H1 (cell line): ENCODE measurements around the gene ASPG. TPM values are rescaled to one million over a fixed set of nuclear protein-coding genes. Genes with fewer than 3 reads are reported as not detected.

Experiments
- CTCF ChIA-PET: fragments of 300-600 bp; sonication (Branson Sonifier 250); formaldehyde crosslinking; loops from one replicate; lab custom pipeline; 2021; ENCODE audit not compliant: partially characterized antibody; lab: Charles Lee
- POLR2A ChIA-PET: fragments of 300-600 bp; sonication (Branson Sonifier 250); formaldehyde crosslinking; loops from one replicate; lab custom pipeline; 2021; ENCODE audit warnings: inconsistent platforms; ENCODE audit not compliant: partially characterized antibody; lab: Charles Lee
- DNase-seq, 2 experiments: peaks; one replicate each; pipeline versions ENCODE4 v3.0.0 to v3.0.0-alpha.2; 2010 to 2022; ENCODE audit warnings: low spot score in 2 of 2, low read depth in 1 of 2, mixed read lengths in 1 of 2
- FAIRE-seq: peaks from 2 replicates; lab custom pipeline; 2011; peaks lifted over from hg19 to GRCh38; lab: Jason Lieb, UNC
- H2AFZ ChIP-seq: 2 replicates; pipeline ENCODE4 v1.8.1; 2012; ENCODE audit warnings: low read length, inconsistent platforms
- H2AK5ac ChIP-seq: 2 replicates; pipeline ENCODE4 v1.6.1; 2013; ENCODE audit warnings: low read depth, low read length
- H2BK120ac ChIP-seq: replicated peaks from 2 replicates; pipeline ENCODE3; 2013; ENCODE audit warnings: low read depth, low read length, inconsistent platforms
- H2BK12ac ChIP-seq: 2 replicates; pipeline ENCODE4 v1.6.1; 2013; ENCODE audit warnings: low read depth, low read length
- H2BK15ac ChIP-seq: 2 replicates; pipeline ENCODE4 v1.6.1; 2013; ENCODE audit warnings: low read length
- H2BK20ac ChIP-seq: 2 replicates; pipeline ENCODE4 v1.6.1; 2013; ENCODE audit warnings: low read length
- H2BK5ac ChIP-seq: 2 replicates; pipeline ENCODE4 v1.6.1; 2013; ENCODE audit warnings: low read depth, low read length
- H3K14ac ChIP-seq: 2 replicates; pipeline ENCODE4 v1.6.1; 2013; ENCODE audit warnings: inconsistent platforms; ENCODE audit not compliant: insufficient read length
- H3K18ac ChIP-seq: 2 replicates; pipeline ENCODE4 v1.6.1; 2013; ENCODE audit warnings: low read length; ENCODE audit errors: extremely low read depth
- H3K23ac ChIP-seq: 2 replicates; pipeline ENCODE4 v1.6.1; 2013; ENCODE audit warnings: inconsistent platforms; ENCODE audit not compliant: insufficient read length
- H3K23me2 ChIP-seq: 2 replicates; pipeline ENCODE4 v1.6.1; 2013; ENCODE audit warnings: low read depth, low read length
- H3K27ac ChIP-seq: 2 replicates; pipeline ENCODE4 v1.6.1; 2011; ENCODE audit warnings: low read depth, low read length, inconsistent platforms
- H3K27me3 ChIP-seq, 4 experiments: replicated peaks in 1 of 4; 1 replicate in 1 of 4; 2 replicates in 3 of 4; pipeline versions ENCODE4 v1.6.1 to v1.8.1; 2011 to 2013; ENCODE audit warnings: low read length in 3 of 4, mild to moderate bottlenecking in 3 of 4, inconsistent platforms in 2 of 4, mixed read lengths in 2 of 4, moderate library complexity in 1 of 4; ENCODE audit not compliant: control insufficient read depth in 3 of 4, insufficient read depth in 3 of 4; ENCODE audit errors: extremely low read depth in 1 of 4
- H3K36me3 ChIP-seq, 4 experiments: 2 replicates each; pipeline versions ENCODE4 v1.6.1 to v1.8.1; 2011 to 2013; ENCODE audit warnings: mild to moderate bottlenecking in 4 of 4, low read length in 3 of 4, moderate library complexity in 2 of 4, control low read depth in 1 of 4, inconsistent platforms in 1 of 4; ENCODE audit not compliant: insufficient read depth in 4 of 4, control insufficient read depth in 2 of 4
- H3K4ac ChIP-seq: replicated peaks from 2 replicates; pipeline ENCODE3; 2013; ENCODE audit warnings: low read length, low read depth, mixed read lengths, inconsistent platforms; ENCODE audit not compliant: insufficient read length
- H3K4me1 ChIP-seq, 4 experiments: replicated peaks in 1 of 4; 1 replicate in 1 of 4; 2 replicates in 3 of 4; pipeline versions ENCODE4 v1.6.1 to v1.8.1; 2011 to 2013; ENCODE audit warnings: low read length in 3 of 4, inconsistent platforms in 2 of 4, mixed read lengths in 1 of 4; ENCODE audit not compliant: insufficient read depth in 4 of 4, control insufficient read depth in 3 of 4
- H3K4me2 ChIP-seq, 2 experiments: 2 replicates each; pipeline versions ENCODE4 v1.6.1 to v1.8.1; 2011 to 2013; ENCODE audit warnings: low read depth in 2 of 2, low read length in 2 of 2, control low read depth in 1 of 2, inconsistent platforms in 1 of 2, mild to moderate bottlenecking in 1 of 2; ENCODE audit not compliant: insufficient read depth in 1 of 2
- H3K4me3 ChIP-seq, 4 experiments: fragments of 200-600, 300-600 bp in 1 of 4; sonication (generic), shearing (Covaris generic), sonication (Bioruptor Twin) in 1 of 4; 2 replicates each; pipeline versions ENCODE4 v1.5.1 to v1.8.1; 2011 to 2016; ENCODE audit warnings: low read length in 4 of 4, low read depth in 3 of 4, control low read depth in 2 of 4, inconsistent platforms in 2 of 4, mild to moderate bottlenecking in 2 of 4, mixed read lengths in 1 of 4, moderate library complexity in 1 of 4; ENCODE audit not compliant: insufficient read depth in 2 of 4; ENCODE audit errors: extremely low read depth in 1 of 4
- H3K56ac ChIP-seq: replicated peaks from 2 replicates; pipeline ENCODE3; 2013; ENCODE audit warnings: low read depth, mild to moderate bottlenecking, mixed read lengths, low read length, inconsistent platforms; ENCODE audit not compliant: insufficient read length
- H3K79me1 ChIP-seq: 2 replicates; pipeline ENCODE4 v1.6.1; 2013; ENCODE audit warnings: low read depth, low read length, control low read depth
- H3K79me2 ChIP-seq, 2 experiments: 2 replicates each; pipeline versions ENCODE4 v1.6.1 to v1.8.1; 2012 to 2013; ENCODE audit warnings: low read length in 2 of 2, mild to moderate bottlenecking in 2 of 2, inconsistent platforms in 1 of 2; ENCODE audit not compliant: insufficient read depth in 2 of 2, control insufficient read depth in 1 of 2
- H3K9ac ChIP-seq, 4 experiments: replicated peaks in 1 of 4; 1 replicate in 1 of 4; 2 replicates in 3 of 4; pipeline versions ENCODE4 v1.6.1 to v1.8.1; 2011 to 2013; ENCODE audit warnings: low read depth in 3 of 4, low read length in 3 of 4, control low read depth in 2 of 4, mild to moderate bottlenecking in 2 of 4, moderate library complexity in 2 of 4, inconsistent platforms in 1 of 4; ENCODE audit errors: extremely low read depth in 1 of 4
- H3K9me3 ChIP-seq, 2 experiments: 2 replicates each; pipeline versions ENCODE4 v1.6.1 to v1.8.1; 2012 to 2013; ENCODE audit warnings: mild to moderate bottlenecking in 2 of 2, moderate library complexity in 2 of 2, control low read depth in 1 of 2, inconsistent platforms in 1 of 2, low read depth in 1 of 2, low read length in 1 of 2, mixed read lengths in 1 of 2; ENCODE audit not compliant: insufficient read depth in 2 of 2
- H4K20me1 ChIP-seq, 2 experiments: replicated peaks in 1 of 2; 2 replicates each; pipeline versions ENCODE3 to v1.8.1; 2011 to 2013; ENCODE audit warnings: inconsistent platforms in 2 of 2, low read length in 2 of 2, mild to moderate bottlenecking in 1 of 2; ENCODE audit not compliant: insufficient read depth in 2 of 2, control insufficient read depth in 1 of 2
- H4K5ac ChIP-seq: 2 replicates; pipeline ENCODE4 v1.6.1; 2013; ENCODE audit warnings: low read length, low read depth, mixed read lengths, inconsistent platforms; ENCODE audit not compliant: insufficient read length
- H4K8ac ChIP-seq: 2 replicates; pipeline ENCODE4 v1.8.0; 2013; ENCODE audit warnings: mild to moderate bottlenecking, moderate library complexity, low read length, inconsistent platforms; ENCODE audit not compliant: insufficient read depth; ENCODE audit errors: extremely low read depth
- H4K91ac ChIP-seq: replicated peaks from 2 replicates; pipeline ENCODE3; 2013; ENCODE audit warnings: low read length, mixed read lengths, inconsistent platforms; ENCODE audit not compliant: insufficient read length
- ATF3 ChIP-seq: IDR thresholded peaks from 2 replicates; pipeline ENCODE4 v1.6.1; 2011; ENCODE audit warnings: low read depth, mild to moderate bottlenecking, low read length; ENCODE audit not compliant: insufficient read depth
- CHD2 ChIP-seq: IDR thresholded peaks from 2 replicates; pipeline ENCODE4 v1.6.1; 2012; ENCODE audit warnings: low read length, improper control_type of control experiment
- HDAC2 ChIP-seq, 2 experiments: fragments of 300-600 bp in 1 of 2; sonication (generic) in 1 of 2; IDR thresholded peaks; 2 replicates each; pipeline ENCODE4 v1.6.1; 2011 to 2012; ENCODE audit warnings: low read depth in 2 of 2, low read length in 2 of 2, mild to moderate bottlenecking in 2 of 2, moderate library complexity in 2 of 2, borderline replicate concordance in 1 of 2, inconsistent platforms in 1 of 2
- JUND ChIP-seq: IDR thresholded peaks from 2 replicates; pipeline ENCODE4 v1.6.1; 2011; ENCODE audit warnings: mild to moderate bottlenecking, improper control_type of control experiment, low read length
- KDM1A ChIP-seq: fragments of 200-600, 300-600 bp; sonication (generic); IDR thresholded peaks from 2 replicates; pipeline ENCODE4 v1.7.1; 2016; ENCODE audit warnings: mild to moderate bottlenecking, low read length, borderline replicate concordance
- KDM5A ChIP-seq: fragments of 200-600 bp; IDR thresholded peaks from 2 replicates; pipeline ENCODE4 v1.7.1; 2012; ENCODE audit warnings: mild to moderate bottlenecking, low read length, inconsistent platforms, mixed read lengths
- RBBP5 ChIP-seq: IDR thresholded peaks from 2 replicates; pipeline ENCODE4 v1.7.1; 2012; ENCODE audit warnings: low read depth, mild to moderate bottlenecking, inconsistent platforms, low read length, moderate library complexity, borderline replicate concordance
- RNF2 ChIP-seq: fragments of 200-900, 300-1000 bp; sonication (generic); IDR thresholded peaks from 2 replicates; pipeline ENCODE4 v1.7.1; 2016; ENCODE audit warnings: borderline replicate concordance, low read depth, mild to moderate bottlenecking, antibody characterized with exemption, low read length; ENCODE audit not compliant: poor library complexity, severe bottlenecking; ENCODE audit errors: missing control alignments
- whole genome bisulfite sequencing, 2 experiments: shearing (Covaris generic) in 1 of 2; methylation state at CpG; one replicate each; pipeline versions ENCODE4 v1.1.6 to v1.1.7; 2013 to 2015; ENCODE audit warnings: low lambda C conversion rate in 2 of 2, mixed read lengths in 2 of 2, inconsistent platforms in 1 of 2, low coverage in 1 of 2, missing lambda C conversion rate in 1 of 2; ENCODE audit not compliant: insufficient replicate concordance in 2 of 2, insufficient coverage in 1 of 2, insufficient read length in 1 of 2; ENCODE audit errors: extremely low coverage in 1 of 2, missing lambda C conversion rate in 1 of 2; 5-methylcytosine and 5-hydroxymethylcytosine counted together
- polyA plus RNA-seq, 7 experiments: library from polyadenylated mRNA; depleted of rRNA in 3 of 7; stranded (reverse) in 5 of 7; unstranded in 2 of 7; fragments of >200 nt in 5 of 7; fragments of 200-250 nt in 2 of 7; gene quantifications; 1 replicate in 5 of 7; 2 replicates in 1 of 7; 4 replicates in 1 of 7; pipeline versions ENCODE4 v1.2.1 to v1.2.3, GENCODE V29; 2011 to 2013; ENCODE audit warnings: missing spikeins in 2 of 7, mixed read lengths in 2 of 7
- total RNA-seq: library from RNA; stranded (reverse); fragmentation: NEBNext Ultra II Directional; extraction: Animal tissue kit (Norgen Biotek cat#: 25700); gene quantifications from 2 replicates; pipeline ENCODE4 v1.2.1, GENCODE V29; 2021

Gene ASPG
- total and polyA plus RNA-seq, 2 of the 8 experiments (the other 6 are each of a cell fraction or from before 2014, with no cell fraction given) = 0.34 to 0.59 TPM

- no peak for FAIRE-seq
- CTCF ChIA-PET = interaction anchor here (1.4 to 1.7 kb wide), 2 partner anchors 136 to 228 kb away, joined by 3 read pairs; no protein-coding TSS in a partner anchor
- Histone ChIP-seq H4K5ac (no peak overlapping the region), H2AK5ac (no peak overlapping the region), H3K14ac (no peak overlapping the region), H3K79me1 (no peaks in the 10 kb centered on the region), H2BK15ac (no peak overlapping the region), H3K18ac (no peak overlapping the region), H4K91ac (no peak overlapping the region), H3K4ac (no peak overlapping the region), H4K8ac (no peak overlapping the region), H3K4me2 (no peak overlapping the region), H3K79me2 (no peaks in the 10 kb centered on the region), H2AFZ (no peak overlapping the region), H3K9ac (no peak overlapping the region), H2BK5ac (no peak overlapping the region), H4K20me1 (no peaks in the 10 kb centered on the region)
- POLR2A ChIA-PET = no interaction called here
- WGBS, 2 experiments = 80% methylated on average over 14 of the region's 14 CpGs; no CpG with 5 or more reads in 1 of the 2 experiments
- no peak for TF ChIP-seq RNF2
- no peak for TF ChIP-seq ATF3
- no peak for TF ChIP-seq JUND
- TF ChIP-seq RBBP5 = no peak
- TF ChIP-seq KDM1A = no peak
- TF ChIP-seq HDAC2 (IDR thresholded peaks at IDR 0.05; ENCODE audit: borderline replicate concordance in 1 of 2, low read depth in 2 of 2, low read length in 2 of 2) = no peak
- no peak for TF ChIP-seq CHD2
- TF ChIP-seq KDM5A = no peak
- TF ChIP-seq, all 59 proteins: peak for 0
- peaks cover 0 to 2% (median 0%) of the 10 kb centered on the region in 4 experiments; a peak in 2 of 7 replicates for H3K4me1 ChIP-seq
- no peaks in the 10 kb centered on the region for H3K9me3 ChIP-seq
- H3K4me3 ChIP-seq = no peak overlapping the region
- DNase-seq = no peak
- no peaks in the 10 kb centered on the region for H3K27me3 ChIP-seq
- no peak overlapping the region for H2BK12ac ChIP-seq
- H3K23ac ChIP-seq = no peak overlapping the region
- H3K27ac ChIP-seq = no peak overlapping the region
- no peak overlapping the region for H2BK120ac ChIP-seq
- H3K23me2 ChIP-seq = no peaks in the 10 kb centered on the region
- no peak overlapping the region for H3K56ac ChIP-seq
- H2BK20ac ChIP-seq = no peak overlapping the region
- no peaks in the 10 kb centered on the region for H3K36me3 ChIP-seq
These were observed 48.4 kb upstream of the ASPG start for GRCh38 chr14:104037074-104037473.
